ENCODE results near the gene GRXCR2. TPM values are rescaled to one million over a fixed set of nuclear protein-coding genes. Genes with fewer than 3 reads are reported as not detected.

The GRXCR2 gene
- total RNA-seq, 1 experiment from 2014 or later: not detected

GRCh38 chr5:145859897-145860296, 12.9 kb downstream of the GRXCR2 start:
- Mint-ChIP-seq H3K27ac (ENCODE audit: low read depth, unreplicated experiment) (no peak overlapping the region), H3K4me1 (ENCODE audit: insufficient read depth, unreplicated experiment) (peaks cover 3% of the 10 kb centered on the region), H3K4me3 (ENCODE audit: unreplicated experiment) (no peak overlapping the region), H3K27me3 (ENCODE audit: insufficient read depth, unreplicated experiment) (no peaks in the 10 kb centered on the region), H3K36me3 (ENCODE audit: insufficient read depth, unreplicated experiment) (no peaks in the 10 kb centered on the region), H3K9me3 (ENCODE audit: unreplicated experiment) (no peaks in the 10 kb centered on the region)
- intact Hi-C loops (cut with micrococcal nuclease): no loop called here
- ChIA-PET CTCF (interaction anchor here (0.6 to 2.0 kb wide), 5 partner anchors 26 to 189 kb away, joined by 3 to 13 read pairs (median 5); no protein-coding TSS in a partner anchor), POLR2A (no interaction called here)
- DNase-seq (ENCODE audit: unreplicated experiment): no peak
- no TSS peak for BruUV-seq (replicated peaks)
- peak; percentile 27 for TF ChIP-seq CTCF (IDR thresholded peaks at IDR 0.05; ENCODE audit: unreplicated experiment)

GRCh38 chr5:145859453-145859852, 13.4 kb downstream of the GRXCR2 start:
- intact Hi-C loops (cut with micrococcal nuclease): no loop called here
- no peak for DNase-seq (ENCODE audit: unreplicated experiment)
- POLR2A ChIA-PET: no interaction called here
- no peak overlapping the region for H3K27ac Mint-ChIP-seq (ENCODE audit: low read depth, unreplicated experiment)
- H3K27me3 Mint-ChIP-seq (ENCODE audit: insufficient read depth, unreplicated experiment): no peaks in the 10 kb centered on the region
- CTCF ChIA-PET: no interaction called here
- no peak overlapping the region for H3K4me3 Mint-ChIP-seq (ENCODE audit: unreplicated experiment)
- peaks cover 7% of the 10 kb centered on the region for H3K4me1 Mint-ChIP-seq (ENCODE audit: insufficient read depth, unreplicated experiment)
- no TSS peak for BruUV-seq (replicated peaks)
- H3K9me3 Mint-ChIP-seq (ENCODE audit: unreplicated experiment): no peaks in the 10 kb centered on the region
- no peaks in the 10 kb centered on the region for H3K36me3 Mint-ChIP-seq (ENCODE audit: insufficient read depth, unreplicated experiment)
- no peak for TF ChIP-seq CTCF (IDR thresholded peaks at IDR 0.05; ENCODE audit: unreplicated experiment)

- intact Hi-C loops (cut with micrococcal nuclease): no loop called here
- H3K27me3 Mint-ChIP-seq (ENCODE audit: insufficient read depth, unreplicated experiment): no peaks in the 10 kb centered on the region
- H3K27ac Mint-ChIP-seq (ENCODE audit: low read depth, unreplicated experiment): no peak overlapping the region
- DNase-seq (ENCODE audit: unreplicated experiment): no peak
- POLR2A ChIA-PET: no interaction called here
- BruUV-seq (replicated peaks): no TSS peak
- no peaks in the 10 kb centered on the region for H3K36me3 Mint-ChIP-seq (ENCODE audit: insufficient read depth, unreplicated experiment)
- no peak for TF ChIP-seq CTCF (IDR thresholded peaks at IDR 0.05; ENCODE audit: unreplicated experiment)
- CTCF ChIA-PET: no interaction called here
- no peak overlapping the region for H3K4me3 Mint-ChIP-seq (ENCODE audit: unreplicated experiment)
- H3K9me3 Mint-ChIP-seq (ENCODE audit: unreplicated experiment): no peaks in the 10 kb centered on the region
- H3K4me1 Mint-ChIP-seq (ENCODE audit: insufficient read depth, unreplicated experiment): peaks cover 8% of the 10 kb centered on the region
Observed at GRCh38 chr5:145858959-145859358, 13.9 kb downstream of the GRXCR2 start.

GRCh38 chr5:145856285-145856818, 16.5 kb downstream of the GRXCR2 start:
- BruUV-seq (replicated peaks): no TSS peak
- Mint-ChIP-seq H3K27ac (ENCODE audit: low read depth, unreplicated experiment) (no peak overlapping the region), H3K4me3 (ENCODE audit: unreplicated experiment) (no peak overlapping the region), H3K4me1 (ENCODE audit: insufficient read depth, unreplicated experiment) (peaks cover 8% of the 10 kb centered on the region), H3K36me3 (ENCODE audit: insufficient read depth, unreplicated experiment) (no peaks in the 10 kb centered on the region), H3K27me3 (ENCODE audit: insufficient read depth, unreplicated experiment) (no peaks in the 10 kb centered on the region), H3K9me3 (ENCODE audit: unreplicated experiment) (no peaks in the 10 kb centered on the region)
- no peak for DNase-seq (ENCODE audit: unreplicated experiment)
- intact Hi-C loops (cut with micrococcal nuclease): no loop called here
- no peak for TF ChIP-seq CTCF (IDR thresholded peaks at IDR 0.05; ENCODE audit: unreplicated experiment)
- ChIA-PET POLR2A (no interaction called here), CTCF (interaction anchor here (0.8 to 6.6 kb wide), 5 partner anchors 30 to 275 kb away, joined by 3 to 43 read pairs (median 4); no protein-coding TSS in a partner anchor)
